ENCODE results near the gene TAF7. TPM values are rescaled to one million over a fixed set of nuclear protein-coding genes. Genes with fewer than 3 reads are reported as not detected.

TAF7 gene
- total and polyA plus RNA-seq, 4 donors, result 53.5 to 79.1 (median 62.6) TPM

DNA sequence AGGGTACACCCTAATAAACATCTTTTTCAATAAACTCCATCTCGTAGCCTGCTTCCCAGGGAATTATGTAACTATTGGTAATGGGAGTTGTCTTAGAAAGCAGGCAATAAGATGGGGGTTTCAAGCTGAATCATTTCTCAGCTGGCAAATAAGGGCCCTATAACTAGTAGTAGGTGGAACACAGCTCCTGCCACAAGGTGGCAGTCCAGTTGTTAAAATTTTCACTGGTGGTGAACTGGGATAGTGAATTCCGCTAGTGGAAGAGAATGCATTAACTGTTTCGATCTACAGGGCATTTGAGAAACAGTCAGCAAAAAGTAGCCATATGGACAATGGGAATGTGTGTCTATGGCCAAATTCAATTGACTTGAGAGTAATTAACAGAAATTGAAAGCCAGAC is 47.7 kb downstream of the TAF7 start:
- DNase-seq, result no peak
- no peaks in the 10 kb centered on the region for H3K4me1 ChIP-seq (ENCODE audit: control insufficient read depth in 1 of 2, insufficient read depth in 2 of 2, low read length in 2 of 2)
- H3K27me3 ChIP-seq (ENCODE audit: control insufficient read depth in 1 of 2, insufficient read depth in 2 of 2, low read length in 1 of 2), result no peaks in the 10 kb centered on the region
- intact Hi-C loops (cut with DNase I), result no loop called here
- peaks cover 0 to 2% of the 10 kb centered on the region in 2 donors for H3K36me3 ChIP-seq (ENCODE audit: control insufficient read depth in 1 of 2, insufficient read depth in 2 of 2, low read length in 1 of 2)
- peaks cover 29% of the 10 kb centered on the region for H3K9me3 ChIP-seq (ENCODE audit: control insufficient read depth, low read length)
- no peak for ATAC-seq (ENCODE audit: low FRiP score)
- 43 to 53% methylated on average over 3 of the region's 3 CpGs for WGBS, 2 donors
- no peak overlapping the region for H3K27ac ChIP-seq (ENCODE audit: low read depth in 1 of 2, low read length in 2 of 2)
- no peak overlapping the region for H3K4me3 ChIP-seq (ENCODE audit: low read length in 2 of 2)

DNA sequence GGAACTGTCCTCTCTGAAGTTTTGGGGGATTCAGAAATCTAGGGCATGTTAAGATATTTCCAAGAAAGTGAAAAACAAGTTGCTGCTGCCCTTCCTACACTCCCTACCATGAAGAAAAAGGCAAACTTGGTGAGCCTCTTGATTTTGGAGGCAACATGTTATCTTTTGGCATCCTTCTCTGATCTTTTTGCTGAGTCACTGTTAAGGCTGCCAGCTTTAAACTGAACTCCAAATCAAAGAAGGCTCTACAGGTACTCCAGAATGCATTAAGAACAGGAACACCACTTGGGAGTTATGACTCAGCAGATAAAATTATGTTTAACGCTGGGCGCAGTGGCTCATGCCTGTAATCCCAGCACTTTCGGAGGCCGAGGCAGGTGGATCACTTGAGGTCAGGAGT is 51.4 kb downstream of the TAF7 start:
- 94 to 96% methylated on average over 4 of the region's 4 CpGs for WGBS, 2 donors

More for the DNA sequence above, 51.4 kb downstream of the TAF7 start:
- no peak for ATAC-seq (ENCODE audit: low FRiP score)
- Histone ChIP-seq H3K36me3 (ENCODE audit: control insufficient read depth in 1 of 2, insufficient read depth in 2 of 2, low read length in 1 of 2) (peaks cover 0 to 2% of the 10 kb centered on the region in 2 donors), H3K4me3 (ENCODE audit: low read length in 2 of 2) (no peak overlapping the region), H3K27ac (ENCODE audit: low read depth in 1 of 2, low read length in 2 of 2) (no peak overlapping the region), H3K4me1 (ENCODE audit: control insufficient read depth in 1 of 2, insufficient read depth in 2 of 2, low read length in 2 of 2) (no peaks in the 10 kb centered on the region), H3K27me3 (ENCODE audit: control insufficient read depth in 1 of 2, insufficient read depth in 2 of 2, low read length in 1 of 2) (no peaks in the 10 kb centered on the region), H3K9me3 (ENCODE audit: control insufficient read depth, low read length) (peaks cover 29% of the 10 kb centered on the region)
- intact Hi-C loops (cut with DNase I), result no loop called here
- no peak for DNase-seq

Other genes starting within 250 kb of the TAF7 start
Only the 30 nearest of the 38 such genes appear.
- gene PCDHB7, start 148.1 kb downstream of the TAF7 start, total RNA-seq, result 1 to 10 TPM; 5.0 to 6.7 TPM
- 1 to 10 TPM; 2.3 to 5.5 TPM for gene PCDHB7, start 148.1 kb downstream of the TAF7 start, polyA plus RNA-seq
- 1 to 10 TPM; 4.1 to 4.3 TPM for gene PCDHB8, start 143.0 kb downstream of the TAF7 start, total RNA-seq
- gene PCDHB8, start 143.0 kb downstream of the TAF7 start, polyA plus RNA-seq, result under 1 TPM in 1 of 2 donors, not detected in 1; 0.77 TPM
- 1 to 10 TPM; 5.1 to 7.4 TPM for gene PCDHB16, start 138.4 kb downstream of the TAF7 start, total RNA-seq
- gene PCDHB16, start 138.4 kb downstream of the TAF7 start, polyA plus RNA-seq, result 1 to 10 TPM in 1 of 2 donors, under 1 TPM in 1; 0.63 to 4.8 TPM
- gene PCDHB9, start 133.6 kb downstream of the TAF7 start, total RNA-seq, result 1 to 10 TPM; 3.0 to 3.8 TPM
- 1 to 10 TPM in 1 of 2 donors, under 1 TPM in 1; 0.25 to 2.1 TPM for gene PCDHB9, start 133.6 kb downstream of the TAF7 start, polyA plus RNA-seq
- gene PCDHB10, start 128.4 kb downstream of the TAF7 start, total RNA-seq, result 1 to 10 TPM; 3.6 to 7.7 TPM
- 1 to 10 TPM in 1 of 2 donors, under 1 TPM in 1; 0.25 to 4.5 TPM for gene PCDHB10, start 128.4 kb downstream of the TAF7 start, polyA plus RNA-seq
- 10 to 100 TPM in 1 of 2 donors, 1 to 10 TPM in 1; 8.1 to 15.3 TPM for gene PCDHB11, start 121.2 kb downstream of the TAF7 start, total RNA-seq
- gene PCDHB11, start 121.2 kb downstream of the TAF7 start, polyA plus RNA-seq, result 1 to 10 TPM; 2.9 to 4.7 TPM
- 1 to 10 TPM; 5.7 to 6.7 TPM for gene PCDHB12, start 112.1 kb downstream of the TAF7 start, total RNA-seq
- gene PCDHB12, start 112.1 kb downstream of the TAF7 start, polyA plus RNA-seq, result 1 to 10 TPM in 1 of 2 donors, under 1 TPM in 1; 0.75 to 2.9 TPM
- 1 to 10 TPM; 4.2 to 6.7 TPM for gene PCDHB13, start 106.9 kb downstream of the TAF7 start, total RNA-seq
- 1 to 10 TPM in 1 of 2 donors, under 1 TPM in 1; 0.75 to 1.3 TPM for gene PCDHB13, start 106.9 kb downstream of the TAF7 start, polyA plus RNA-seq
- gene PCDHB14, start 97.4 kb downstream of the TAF7 start, total RNA-seq, result 10 to 100 TPM in 1 of 2 donors, 1 to 10 TPM in 1; 7.5 to 10.1 TPM
- 1 to 10 TPM; 1.0 to 5.0 TPM for gene PCDHB14, start 97.4 kb downstream of the TAF7 start, polyA plus RNA-seq
- gene PCDHB15, start 75.4 kb downstream of the TAF7 start, total RNA-seq, result 10 to 100 TPM in 1 of 2 donors, 1 to 10 TPM in 1; 8.7 to 10.9 TPM
- gene PCDHB15, start 75.4 kb downstream of the TAF7 start, polyA plus RNA-seq, result 10 to 100 TPM in 1 of 2 donors, 1 to 10 TPM in 1; 4.4 to 12.1 TPM
- gene SLC25A2, start 16.7 kb downstream of the TAF7 start, total RNA-seq, result 1 to 10 TPM in 1 of 2 donors, under 1 TPM in 1; 0.69 to 1.1 TPM
- not detected for gene SLC25A2, start 16.7 kb downstream of the TAF7 start, polyA plus RNA-seq
- gene PCDHGA1, start 9.7 kb upstream of the TAF7 start, total RNA-seq, result 1 to 10 TPM in 1 of 2 donors, under 1 TPM in 1; 0.91 to 1.6 TPM
- 1 to 10 TPM in 1 of 2 donors, not detected in 1; 1.0 TPM for gene PCDHGA1, start 9.7 kb upstream of the TAF7 start, polyA plus RNA-seq
- gene PCDHGA2, start 18.0 kb upstream of the TAF7 start, total RNA-seq, result 10 to 100 TPM in 1 of 2 donors, 1 to 10 TPM in 1; 6.2 to 10.6 TPM
- gene PCDHGA2, start 18.0 kb upstream of the TAF7 start, polyA plus RNA-seq, result 1 to 10 TPM in 1 of 2 donors, under 1 TPM in 1; 0.75 to 4.2 TPM
- gene PCDHGA3, start 23.0 kb upstream of the TAF7 start, total RNA-seq, result 1 to 10 TPM; 4.1 to 7.4 TPM
- 1 to 10 TPM in 1 of 2 donors, under 1 TPM in 1; 0.50 to 2.4 TPM for gene PCDHGA3, start 23.0 kb upstream of the TAF7 start, polyA plus RNA-seq
- 1 to 10 TPM; 3.5 to 6.5 TPM for gene PCDHGB1, start 29.3 kb upstream of the TAF7 start, total RNA-seq
- under 1 TPM; 0.75 to 0.92 TPM for gene PCDHGB1, start 29.3 kb upstream of the TAF7 start, polyA plus RNA-seq
- gene PCDHGA4, start 34.2 kb upstream of the TAF7 start, total RNA-seq, result 10 to 100 TPM in 1 of 2 donors, 1 to 10 TPM in 1; 7.1 to 10.2 TPM
- 1 to 10 TPM; 1.3 to 2.0 TPM for gene PCDHGA4, start 34.2 kb upstream of the TAF7 start, polyA plus RNA-seq
- gene PCDHGB2, start 39.2 kb upstream of the TAF7 start, total RNA-seq, result 10 to 100 TPM in 1 of 2 donors, 1 to 10 TPM in 1; 6.5 to 11.7 TPM
- gene PCDHGB2, start 39.2 kb upstream of the TAF7 start, polyA plus RNA-seq, result 1 to 10 TPM in 1 of 2 donors, under 1 TPM in 1; 0.38 to 1.1 TPM
- 10 to 100 TPM in 1 of 2 donors, 1 to 10 TPM in 1; 7.5 to 11.5 TPM for gene PCDHGA5, start 43.4 kb upstream of the TAF7 start, total RNA-seq
- gene PCDHGA5, start 43.4 kb upstream of the TAF7 start, polyA plus RNA-seq, result 1 to 10 TPM in 1 of 2 donors, under 1 TPM in 1; 0.25 to 1.4 TPM
- 1 to 10 TPM; 7.4 to 9.7 TPM for gene PCDHGB3, start 49.5 kb upstream of the TAF7 start, total RNA-seq
- gene PCDHGB3, start 49.5 kb upstream of the TAF7 start, polyA plus RNA-seq, result under 1 TPM in 1 of 2 donors, not detected in 1; 0.82 TPM
- gene PCDHGA6, start 53.1 kb upstream of the TAF7 start, total RNA-seq, result 10 to 100 TPM in 1 of 2 donors, 1 to 10 TPM in 1; 8.8 to 12.0 TPM
- 1 to 10 TPM in 1 of 2 donors, under 1 TPM in 1; 0.38 to 4.0 TPM for gene PCDHGA6, start 53.1 kb upstream of the TAF7 start, polyA plus RNA-seq
- gene PCDHGA7, start 62.0 kb upstream of the TAF7 start, total RNA-seq, result 1 to 10 TPM; 6.4 to 8.0 TPM
- gene PCDHGA7, start 62.0 kb upstream of the TAF7 start, polyA plus RNA-seq, result 1 to 10 TPM in 1 of 2 donors, not detected in 1; 2.1 TPM
- 10 to 100 TPM in 1 of 2 donors, 1 to 10 TPM in 1; 7.3 to 10.1 TPM for gene PCDHGB4, start 66.9 kb upstream of the TAF7 start, total RNA-seq
- gene PCDHGB4, start 66.9 kb upstream of the TAF7 start, polyA plus RNA-seq, result 1 to 10 TPM in 1 of 2 donors, under 1 TPM in 1; 0.50 to 2.7 TPM
- 1 to 10 TPM; 3.0 to 6.8 TPM for gene PCDHGA8, start 71.8 kb upstream of the TAF7 start, total RNA-seq
- gene PCDHGA8, start 71.8 kb upstream of the TAF7 start, polyA plus RNA-seq, result under 1 TPM; 0.13 to 0.54 TPM
- gene PCDHGB5, start 77.2 kb upstream of the TAF7 start, total RNA-seq, result 10 to 100 TPM; 11.7 to 18.2 TPM
- 1 to 10 TPM; 2.0 to 5.0 TPM for gene PCDHGB5, start 77.2 kb upstream of the TAF7 start, polyA plus RNA-seq
- gene PCDHGA9, start 82.0 kb upstream of the TAF7 start, total RNA-seq, result 10 to 100 TPM in 1 of 2 donors, 1 to 10 TPM in 1; 8.2 to 13.2 TPM
- 1 to 10 TPM in 1 of 2 donors, under 1 TPM in 1; 0.75 to 1.4 TPM for gene PCDHGA9, start 82.0 kb upstream of the TAF7 start, polyA plus RNA-seq
- gene PCDHGB6, start 87.2 kb upstream of the TAF7 start, total RNA-seq, result 10 to 100 TPM in 1 of 2 donors, 1 to 10 TPM in 1; 9.5 to 14.6 TPM
- gene PCDHGB6, start 87.2 kb upstream of the TAF7 start, polyA plus RNA-seq, result 1 to 10 TPM in 1 of 2 donors, under 1 TPM in 1; 0.38 to 2.4 TPM
- 10 to 100 TPM in 1 of 2 donors, 1 to 10 TPM in 1; 6.1 to 11.4 TPM for gene PCDHGA10, start 92.2 kb upstream of the TAF7 start, total RNA-seq
- gene PCDHGA10, start 92.2 kb upstream of the TAF7 start, polyA plus RNA-seq, result 1 to 10 TPM in 1 of 2 donors, under 1 TPM in 1; 0.61 to 1.1 TPM
- 10 to 100 TPM; 12.7 to 24.7 TPM for gene PCDHGB7, start 96.9 kb upstream of the TAF7 start, total RNA-seq
- gene PCDHGB7, start 96.9 kb upstream of the TAF7 start, polyA plus RNA-seq, result 1 to 10 TPM; 2.1 to 3.8 TPM
- 1 to 10 TPM; 7.1 to 9.2 TPM for gene PCDHGA11, start 100.3 kb upstream of the TAF7 start, total RNA-seq
- under 1 TPM; 0.50 to 0.72 TPM for gene PCDHGA11, start 100.3 kb upstream of the TAF7 start, polyA plus RNA-seq
- gene PCDHGA12, start 109.7 kb upstream of the TAF7 start, total RNA-seq, result 10 to 100 TPM in 1 of 2 donors, 1 to 10 TPM in 1; 7.9 to 18.8 TPM
- gene PCDHGA12, start 109.7 kb upstream of the TAF7 start, polyA plus RNA-seq, result 1 to 10 TPM in 1 of 2 donors, under 1 TPM in 1; 0.75 to 2.5 TPM